Activated T-helper 1 cell treated with anti-CD3 and anti-CD28 coated beads, Interleukin-2, amount 50 U/mL, for 16 hours (primary cell): ENCODE results near the gene INPP5A.

ENCODE experiments used
- DNase-seq, 2 donors: peaks; one replicate each; pipeline ENCODE4 v3.0.0-alpha.2; 2020; ENCODE audit warnings: low read depth in 1 of 2, low spot score in 1 of 2

Gene INPP5A

DNA sequence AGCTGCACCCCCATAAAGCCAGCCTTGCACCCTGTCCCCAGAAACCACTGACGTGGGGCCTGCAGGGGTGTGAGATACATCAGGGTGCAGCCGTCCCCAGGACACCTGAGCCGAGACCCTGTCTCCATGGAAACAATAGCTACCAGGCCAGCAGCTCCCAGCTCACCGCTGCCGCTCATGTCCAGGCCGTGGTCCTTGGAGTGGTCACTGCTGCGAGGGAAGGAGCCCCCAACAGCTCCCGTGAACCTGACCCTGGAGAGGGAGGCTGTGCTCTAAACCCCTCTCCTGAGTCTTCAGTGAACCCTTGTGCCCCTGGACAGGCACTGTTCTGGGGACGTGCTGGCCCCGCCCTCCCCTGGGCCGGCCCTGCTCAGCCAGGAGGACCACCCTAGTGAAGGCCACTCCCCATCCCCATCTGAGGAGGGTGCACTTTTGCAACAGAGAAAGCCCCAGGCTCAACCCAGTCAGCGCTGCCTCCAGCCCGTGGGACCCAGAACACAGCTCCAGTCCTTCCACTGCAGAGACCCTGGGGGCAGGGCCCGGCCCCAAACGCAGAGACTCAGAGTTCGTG, 19.6 kb upstream of the INPP5A start:
- DNase-seq = no peak

DNA sequence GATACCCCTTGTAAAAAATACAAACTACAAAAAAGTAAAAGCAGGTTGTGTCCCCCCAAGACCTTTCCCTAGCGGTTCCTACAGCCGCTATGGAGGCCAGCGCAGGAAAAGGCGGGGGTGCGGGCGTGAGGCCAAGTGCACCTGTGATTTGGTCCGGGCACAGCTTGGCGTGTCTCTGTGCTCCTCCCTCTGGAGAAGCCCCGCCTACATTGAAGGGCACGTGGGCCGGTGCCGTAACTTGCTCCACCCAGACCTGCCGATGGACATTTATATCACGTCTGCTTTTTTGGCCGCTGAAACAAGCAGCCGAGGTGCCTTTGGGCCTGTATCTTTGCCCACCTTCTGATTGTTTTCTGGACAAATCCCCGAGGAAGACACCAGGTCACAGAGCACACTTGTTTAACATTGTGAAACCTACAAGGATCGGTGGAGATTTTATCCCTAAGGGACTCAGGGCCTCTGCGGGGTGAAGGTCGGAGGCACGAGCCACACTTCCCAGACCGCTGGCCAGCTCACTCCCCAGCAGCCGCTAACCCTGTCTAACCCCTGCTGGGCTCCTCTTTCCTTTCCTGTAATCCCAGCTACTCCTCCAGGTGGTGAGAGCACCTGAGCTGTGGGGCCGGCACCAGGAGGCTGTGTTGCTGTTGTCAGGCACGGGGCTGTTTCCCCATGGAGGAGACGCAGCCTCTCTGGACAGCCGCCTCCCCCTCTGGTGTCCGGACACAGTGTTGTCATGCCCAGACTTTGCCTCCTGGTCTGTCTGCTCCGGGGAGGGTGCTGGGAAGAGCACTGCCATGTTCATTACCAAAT, 18.8 kb upstream of the INPP5A start:
- DNase-seq = no peak

DNA sequence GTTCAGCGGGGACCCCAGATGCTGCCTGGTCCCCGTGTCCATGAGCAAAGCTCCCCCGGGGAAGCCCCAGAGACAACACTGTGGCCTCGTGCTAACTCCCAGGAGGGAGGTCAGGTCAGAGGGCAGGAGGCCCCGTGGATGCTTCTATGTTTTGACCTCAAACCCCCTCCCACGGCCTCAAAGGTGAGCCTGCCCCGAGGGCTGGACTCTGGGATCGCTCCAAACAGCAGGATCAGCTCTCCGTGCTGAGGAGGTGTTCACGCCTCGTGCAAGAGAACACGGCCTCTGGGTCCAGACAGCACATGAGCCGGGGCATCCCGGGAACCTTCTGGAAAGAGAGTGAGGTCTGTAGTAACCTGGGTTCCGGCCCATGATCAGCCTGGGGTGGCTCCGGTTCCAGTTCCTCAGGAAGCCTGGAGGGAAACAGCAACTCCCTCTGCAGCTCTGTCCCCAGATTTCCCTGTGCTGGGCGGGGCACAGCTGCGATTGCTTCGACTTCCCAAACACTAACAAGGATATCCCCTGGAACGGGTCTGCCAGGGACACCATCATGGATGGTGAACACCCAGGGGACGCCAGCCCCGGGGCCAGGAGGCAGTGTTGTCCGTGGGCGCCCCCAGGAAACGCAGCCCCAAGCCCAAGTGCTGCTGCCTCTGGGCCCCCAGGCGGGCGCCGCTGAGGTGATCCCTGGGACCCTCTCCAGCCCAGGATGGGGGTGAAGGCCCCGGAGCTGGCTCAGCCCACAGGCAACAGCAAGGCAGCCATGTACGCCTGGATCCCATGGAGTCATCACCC, 18.0 kb upstream of the INPP5A start:
- DNase-seq = no peak

- DNase-seq = no peak
These were observed 17.3 kb upstream of the INPP5A start for GRCh38 chr10:132520177-132520811.

GRCh38 chr10:132521041-132521465, 16.5 kb upstream of the INPP5A start:
- no peak for DNase-seq

- no peak for DNase-seq
These were observed 16.0 kb upstream of the INPP5A start for GRCh38 chr10:132521466-132522102.

GRCh38 chr10:132522521-132523411, 14.8 kb upstream of the INPP5A start:
- DNase-seq = no peak

GRCh38 chr10:132523561-132524442, 13.8 kb upstream of the INPP5A start:
- DNase-seq = no peak

DNA sequence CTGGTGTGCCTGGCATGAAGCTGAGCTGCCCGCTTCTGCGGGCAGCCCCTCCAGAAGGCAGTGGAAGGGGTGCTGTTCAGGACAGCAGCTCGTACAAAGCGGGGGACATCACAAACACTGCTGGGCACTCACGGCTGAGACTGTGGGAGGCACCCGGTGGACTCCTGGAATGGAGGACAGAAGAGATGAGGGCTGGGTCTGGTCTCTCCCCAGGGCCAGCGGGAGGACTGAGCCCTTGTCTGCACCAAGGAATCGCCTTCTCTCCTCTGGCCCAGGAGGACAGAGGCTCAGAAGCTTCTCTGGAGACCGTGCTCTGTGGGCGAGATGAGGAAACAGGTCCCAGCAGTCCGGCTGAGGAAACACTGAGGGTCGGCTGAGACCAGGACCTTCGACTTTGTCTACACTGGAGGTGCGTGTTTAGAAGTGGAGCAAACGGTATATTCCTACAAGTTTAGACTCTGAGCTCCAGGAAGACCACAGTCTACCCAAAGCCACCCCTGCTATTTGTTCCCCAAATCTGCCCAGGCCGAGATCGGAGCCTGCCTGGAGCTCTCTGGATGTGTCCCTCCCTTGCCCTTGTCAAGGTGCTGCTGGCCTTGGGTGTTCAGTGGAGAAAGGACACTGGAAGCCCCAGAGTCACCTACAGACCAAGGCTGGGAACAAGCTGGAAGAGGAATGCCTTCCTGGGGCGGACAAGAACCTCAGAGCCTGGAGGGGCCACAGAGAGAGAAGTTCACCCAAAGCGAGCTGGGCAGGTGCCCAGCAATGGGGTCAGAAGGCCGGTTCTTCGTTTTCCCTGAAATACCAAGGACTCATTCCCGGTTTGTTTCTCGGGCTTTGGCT, 12.9 kb upstream of the INPP5A start:
- no peak for DNase-seq

GRCh38 chr10:132526676-132527075, 10.9 kb upstream of the INPP5A start:
- no peak for DNase-seq

- no peak for DNase-seq
These were observed 10.1 kb upstream of the INPP5A start for GRCh38 chr10:132527339-132528063.

- DNase-seq = no peak
These were observed 9.4 kb upstream of the INPP5A start for GRCh38 chr10:132528064-132528691.

- no peak for DNase-seq
These were observed 5.4 kb upstream of the INPP5A start for GRCh38 chr10:132532179-132532578.

DNA sequence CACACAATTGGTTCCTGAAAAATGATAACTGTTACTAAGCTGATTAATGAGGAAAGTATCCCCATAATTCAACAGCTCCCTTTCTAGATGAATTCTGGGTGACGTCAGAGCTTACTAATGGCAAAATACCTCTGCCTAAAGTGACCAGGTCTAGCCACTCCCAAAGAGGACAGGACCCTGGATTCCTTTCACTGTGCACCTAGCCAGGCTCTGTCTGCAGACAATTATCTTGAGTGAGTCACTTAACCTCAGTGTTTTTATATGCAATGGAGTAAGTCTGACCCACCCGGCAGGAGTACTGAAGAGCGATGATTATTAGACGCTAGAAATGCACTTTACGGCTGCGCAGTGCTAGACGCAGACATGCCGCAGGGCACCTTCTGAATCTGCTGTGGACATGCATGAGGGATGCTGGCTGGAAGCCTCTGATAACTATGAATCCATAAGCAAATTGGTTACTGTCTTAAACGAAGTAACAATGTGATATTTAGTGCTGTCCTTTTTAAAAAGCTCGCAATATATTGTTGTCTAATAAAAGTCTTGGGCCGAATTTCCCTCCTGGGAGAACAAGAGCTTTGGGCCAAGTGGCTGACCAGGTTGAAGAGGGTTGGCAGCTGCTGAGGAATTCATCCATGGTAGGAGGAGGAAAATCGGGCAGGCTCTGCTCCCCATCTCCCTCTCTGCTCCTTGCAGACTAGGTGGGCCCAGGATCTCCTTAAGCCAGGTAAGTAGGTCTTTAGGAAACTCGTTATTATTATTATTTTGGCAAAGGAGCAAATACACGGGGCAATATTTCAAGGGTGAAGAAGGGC, 4.6 kb upstream of the INPP5A start:
- DNase-seq = no peak

GRCh38 chr10:132533571-132534260, 3.9 kb upstream of the INPP5A start:
- DNase-seq = no peak
